ENCODE data around the gene MOAP1.

MOAP1 gene

GRCh38 chr14:93223565-93223964 is 38.9 kb upstream of the MOAP1 start:
- TF ChIP-seq CTCF (IDR thresholded peaks at IDR 0.05; ENCODE audit: low read depth, low read length, missing control alignments): no peak
- H3K4me3 ChIP-seq (replicated peaks; ENCODE audit: low read depth, low read length): no peak overlapping the region
- DNase-seq (ENCODE audit: extremely low read depth, low read depth): no peak

GRCh38 chr14:93220509-93220908 is 35.8 kb upstream of the MOAP1 start:
- no peak overlapping the region for H3K4me3 ChIP-seq (replicated peaks; ENCODE audit: low read depth, low read length)
- DNase-seq (ENCODE audit: extremely low read depth, low read depth): no peak
- TF ChIP-seq CTCF (IDR thresholded peaks at IDR 0.05; ENCODE audit: low read depth, low read length, missing control alignments): no peak

- no peak overlapping the region for H3K4me3 ChIP-seq (replicated peaks; ENCODE audit: low read depth, low read length)
- no peak for DNase-seq (ENCODE audit: extremely low read depth, low read depth)
- peak; percentile 71 for TF ChIP-seq CTCF (IDR thresholded peaks at IDR 0.05; ENCODE audit: low read depth, low read length, missing control alignments)
These were observed 34.5 kb upstream of the MOAP1 start for GRCh38 chr14:93219103-93219726.

GRCh38 chr14:93214598-93214997 is 29.9 kb upstream of the MOAP1 start:
- DNase-seq (ENCODE audit: extremely low read depth, low read depth): no peak
- TF ChIP-seq CTCF (IDR thresholded peaks at IDR 0.05; ENCODE audit: low read depth, low read length, missing control alignments): no peak
- no peak overlapping the region for H3K4me3 ChIP-seq (replicated peaks; ENCODE audit: low read depth, low read length)

- H3K4me3 ChIP-seq (replicated peaks; ENCODE audit: low read depth, low read length): no peak overlapping the region
- DNase-seq (ENCODE audit: extremely low read depth, low read depth): no peak
- no peak for TF ChIP-seq CTCF (IDR thresholded peaks at IDR 0.05; ENCODE audit: low read depth, low read length, missing control alignments)
These were observed 27.7 kb upstream of the MOAP1 start for GRCh38 chr14:93212432-93212831.

GRCh38 chr14:93207468-93208308 is 23.0 kb upstream of the MOAP1 start:
- peak overlapping the region; percentile 69 for H3K4me3 ChIP-seq (replicated peaks; ENCODE audit: low read depth, low read length)
- TF ChIP-seq CTCF (IDR thresholded peaks at IDR 0.05; ENCODE audit: low read depth, low read length, missing control alignments): peak; percentile 35
- DNase-seq (ENCODE audit: extremely low read depth, low read depth): no peak
